Progenitor cell of endocrine pancreas (in vitro differentiated cells): Measurements from ENCODE around the gene OMP. TPM values are rescaled to one million over a fixed set of nuclear protein-coding genes. Genes with fewer than 3 reads are reported as not detected.

ENCODE experiments used
- DNase-seq: peaks from one replicate; pipeline ENCODE4 v3.0.0; 2021; ENCODE audit warnings: low spot score; ENCODE audit not compliant: unreplicated experiment
- H3K27ac Mint-ChIP-seq: 2 replicates; pipeline ENCODE4 v1.8.0; 2021; ENCODE audit warnings: mild to moderate bottlenecking, moderate library complexity, mixed read lengths
- H3K27me3 Mint-ChIP-seq: 2 replicates; pipeline ENCODE4 v1.8.0; 2021; ENCODE audit warnings: mixed read lengths
- H3K36me3 Mint-ChIP-seq: 2 replicates; pipeline ENCODE4 v1.8.0; 2022; ENCODE audit warnings: mixed read lengths; ENCODE audit not compliant: insufficient read depth
- H3K4me1 Mint-ChIP-seq: 2 replicates; pipeline ENCODE4 v1.8.0; 2021; ENCODE audit warnings: low read depth, mixed read lengths
- H3K4me3 Mint-ChIP-seq: 2 replicates; pipeline ENCODE4 v1.8.0; 2021; ENCODE audit warnings: low read depth, mild to moderate bottlenecking, moderate library complexity, mixed read lengths
- H3K9me3 Mint-ChIP-seq: 2 replicates; pipeline ENCODE4 v1.8.0; 2021; ENCODE audit warnings: low read depth, mixed read lengths
- CTCF ChIP-seq: fragments of 200-600 bp; sonication (generic); IDR thresholded peaks from one replicate; pipeline ENCODE4 v1.5.0; 2021; ENCODE audit warnings: antibody characterized with exemption, mild to moderate bottlenecking; ENCODE audit not compliant: unreplicated experiment
- total RNA-seq: library from RNA; stranded (reverse); gene quantifications from 2 replicates; pipeline ENCODE4 v1.2.1, GENCODE V29; 2021

Gene OMP
- total RNA-seq, 1 donor from 2014 or later: not detected

- Mint-ChIP-seq H3K27ac (no peak overlapping the region), H3K27me3 (peaks cover 50% of the 10 kb centered on the region), H3K4me1 (peaks cover 11% of the 10 kb centered on the region), H3K9me3 (no peaks in the 10 kb centered on the region), H3K4me3 (no peak overlapping the region), H3K36me3 (no peaks in the 10 kb centered on the region)
- no peak for DNase-seq
- no peak for TF ChIP-seq CTCF
Measured at GRCh38 chr11:77149716-77150392, 47.2 kb downstream of the OMP start.

GRCh38 chr11:77150836-77151235, 48.2 kb downstream of the OMP start:
- H3K36me3 Mint-ChIP-seq: no peaks in the 10 kb centered on the region
- H3K4me3 Mint-ChIP-seq: no peak overlapping the region
- no peaks in the 10 kb centered on the region for H3K9me3 Mint-ChIP-seq
- TF ChIP-seq CTCF: no peak
- H3K4me1 Mint-ChIP-seq: peaks cover 10% of the 10 kb centered on the region
- peaks cover 49% of the 10 kb centered on the region for H3K27me3 Mint-ChIP-seq
- no peak overlapping the region for H3K27ac Mint-ChIP-seq
- DNase-seq: no peak

- Mint-ChIP-seq H3K36me3 (no peaks in the 10 kb centered on the region), H3K27me3 (peaks cover 37% of the 10 kb centered on the region), H3K4me1 (peaks cover 10% of the 10 kb centered on the region), H3K4me3 (no peak overlapping the region), H3K27ac (no peak overlapping the region), H3K9me3 (no peaks in the 10 kb centered on the region)
- no peak for TF ChIP-seq CTCF
- no peak for DNase-seq
Measured at GRCh38 chr11:77151804-77152509, 49.3 kb downstream of the OMP start.

- peaks cover 29% of the 10 kb centered on the region for H3K27me3 Mint-ChIP-seq
- H3K36me3 Mint-ChIP-seq: no peaks in the 10 kb centered on the region
- no peaks in the 10 kb centered on the region for H3K9me3 Mint-ChIP-seq
- no peak for DNase-seq
- H3K4me1 Mint-ChIP-seq: peaks cover 8% of the 10 kb centered on the region
- H3K4me3 Mint-ChIP-seq: no peak overlapping the region
- no peak for TF ChIP-seq CTCF
- H3K27ac Mint-ChIP-seq: no peak overlapping the region
Measured at GRCh38 chr11:77152846-77153245, 50.2 kb downstream of the OMP start.

Other genes with a start within 250 kb of the OMP start
- gene ACER3, start 241.9 kb upstream of the OMP start, total RNA-seq: 14.7 and 22.3 TPM in 2 replicates
- not detected in 2 replicates for gene B3GNT6, start 68.4 kb upstream of the OMP start, total RNA-seq
- gene CAPN5, start 35.9 kb upstream of the OMP start, total RNA-seq: 9.5 and 10.9 TPM in 2 replicates
- gene MYO7A, start 25.4 kb downstream of the OMP start, total RNA-seq: 5.3 and 5.7 TPM in 2 replicates
- not detected in 2 replicates for gene GDPD4, start 198.8 kb downstream of the OMP start, total RNA-seq